A172 (cell line): ENCODE results near the gene FZD10. TPM values are rescaled to one million over a fixed set of nuclear protein-coding genes. Genes with fewer than 3 reads are reported as not detected.

Source experiments
- DNase-seq: peaks from one replicate; pipeline ENCODE4 v3.0.0-alpha.2; 2015; ENCODE audit warnings: low spot score
- total RNA-seq: library from RNA; depleted of rRNA; stranded (reverse); fragments of >200 nt; shearing (Covaris generic); gene quantifications from 2 replicates; pipeline ENCODE4 v1.2.3, GENCODE V29; 2014; rRNA removed

FZD10 gene
- total RNA-seq, 1 experiment from 2014 or later: not detected

- DNase-seq: no peak
Measured at GRCh38 chr12:130212384-130212989, 50.2 kb downstream of the FZD10 start.

DNA sequence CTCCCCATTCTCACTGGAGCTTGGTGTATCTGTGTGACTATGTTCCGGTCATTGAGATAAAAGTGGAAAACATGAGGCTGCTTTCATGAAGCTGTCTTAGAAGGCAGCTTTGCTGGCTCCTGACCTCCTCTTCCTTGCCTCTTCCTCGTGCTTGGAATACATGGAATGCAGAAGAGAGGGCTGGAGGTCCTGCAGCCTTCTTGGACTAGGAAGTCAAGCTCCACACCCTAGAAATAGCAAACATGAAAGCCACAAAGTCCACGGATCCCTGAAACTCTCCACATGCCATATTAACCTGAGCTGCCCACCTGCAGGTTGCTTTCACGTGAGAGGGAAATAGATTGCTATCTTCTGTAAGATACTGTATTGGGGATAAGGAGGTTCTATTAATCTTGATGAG lies 51.0 kb downstream of the FZD10 start:
- no peak for DNase-seq

DNA sequence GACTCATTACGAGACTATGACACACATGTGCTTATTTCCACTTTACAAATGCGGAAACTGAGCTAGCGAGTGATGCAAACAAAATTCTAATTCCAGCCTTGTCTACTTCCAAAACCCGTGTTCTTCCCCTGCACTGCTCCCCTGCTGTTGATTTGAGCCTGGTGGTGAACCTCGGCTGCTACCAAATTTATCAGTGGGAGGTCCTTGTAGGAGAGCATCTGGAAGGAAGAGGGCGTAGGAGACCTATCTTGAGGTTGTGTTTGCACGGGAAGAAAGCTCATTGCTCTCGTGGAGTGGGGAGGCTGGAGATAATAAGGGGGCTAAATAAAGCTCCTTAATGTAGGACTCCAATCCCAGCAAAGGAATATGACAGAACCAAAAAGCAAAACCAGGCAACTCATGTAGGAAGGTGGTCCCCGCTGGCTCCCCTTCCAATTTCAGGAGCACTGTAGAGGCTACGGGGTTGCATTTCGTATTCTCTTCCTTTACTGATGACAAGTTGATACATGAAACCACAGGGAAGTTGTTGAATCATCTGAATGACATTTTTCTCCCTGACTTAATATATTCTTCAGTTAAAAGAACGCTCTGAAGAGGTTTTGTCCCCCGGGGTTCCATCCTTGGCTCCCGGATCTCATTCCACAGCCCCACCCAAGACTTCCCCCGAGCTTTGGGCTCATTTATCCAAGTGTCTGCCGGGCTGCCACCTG lies 52.6 kb downstream of the FZD10 start:
- DNase-seq: no peak

Other genes starting within 250 kb of the FZD10 start
- not detected in 2 replicates for gene PIWIL1, start 175.4 kb downstream of the FZD10 start, total RNA-seq